GM13976 (cell line): Measurements from ENCODE around the gene CRADD.

ENCODE experiments used
- DNase-seq: peaks from one replicate; pipeline ENCODE4 v3.0.0; 2012; ENCODE audit warnings: low spot score
- in situ Hi-C: fragments of 300-500 bp; cut with MboI; formaldehyde crosslinking; loops from one replicate; pipeline ENCODE4 v1.12.0; 2022; ENCODE audit warnings: low sequenced_read_pairs, mixed read lengths, inconsistent platforms; ENCODE audit not compliant: unreplicated experiment
- TF ChIP-seq, protein P1 (sequence below): IDR thresholded peaks from 2 replicates; pipeline ENCODE4 v1.5.1; 2012; ENCODE audit warnings: borderline replicate concordance, mild to moderate bottlenecking; ENCODE audit not compliant: insufficient read depth; ENCODE audit errors: extremely low read depth, missing control alignments, control extremely low read depth

CRADD gene

DNA sequence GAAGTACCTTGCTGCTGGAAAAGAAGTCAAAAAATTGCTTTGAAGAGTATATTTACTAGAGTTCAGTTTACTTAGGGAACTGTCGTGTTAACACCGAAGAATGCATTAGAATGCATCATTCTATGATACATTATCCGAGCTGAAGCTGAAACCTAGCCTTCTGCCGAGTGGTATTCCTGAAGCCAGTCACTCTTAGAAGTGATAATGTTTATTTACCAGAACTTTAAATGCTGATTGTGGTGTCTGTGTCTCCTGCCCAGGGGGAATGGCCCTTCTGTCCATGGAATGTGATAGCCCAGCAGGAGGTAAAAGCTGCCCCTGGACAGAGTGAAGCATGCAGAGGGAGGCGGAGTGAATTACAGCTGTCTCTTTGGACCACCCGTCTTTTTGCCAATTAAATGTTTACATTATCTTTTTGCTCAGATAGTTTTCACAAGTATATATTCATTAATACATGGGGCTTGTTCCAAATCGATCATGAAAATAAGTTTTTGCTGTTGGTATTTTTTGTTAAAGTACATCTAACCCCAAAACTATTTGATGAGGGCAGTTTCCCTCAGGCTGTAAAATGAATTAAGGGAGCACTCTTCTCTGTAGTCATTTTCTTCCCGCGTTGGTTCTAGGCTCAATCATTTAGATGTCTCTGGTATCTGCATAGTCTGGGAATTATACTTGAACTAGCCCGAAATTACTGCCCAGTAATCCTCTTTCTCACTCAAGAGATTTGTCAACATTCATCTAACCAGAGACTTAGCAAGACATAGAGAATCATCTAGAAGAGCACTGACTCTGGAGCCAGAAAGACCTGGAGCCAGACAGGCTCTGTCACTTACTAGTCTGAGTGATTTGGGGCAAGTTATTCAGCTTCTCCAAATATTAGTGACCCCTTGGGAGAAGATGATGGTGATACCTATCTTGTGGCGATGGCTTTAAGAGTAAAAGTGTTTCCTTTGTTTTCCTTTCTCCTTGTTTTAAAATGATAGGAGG is 147.6 kb downstream of the CRADD start:
- TF ChIP-seq, protein P1, sequence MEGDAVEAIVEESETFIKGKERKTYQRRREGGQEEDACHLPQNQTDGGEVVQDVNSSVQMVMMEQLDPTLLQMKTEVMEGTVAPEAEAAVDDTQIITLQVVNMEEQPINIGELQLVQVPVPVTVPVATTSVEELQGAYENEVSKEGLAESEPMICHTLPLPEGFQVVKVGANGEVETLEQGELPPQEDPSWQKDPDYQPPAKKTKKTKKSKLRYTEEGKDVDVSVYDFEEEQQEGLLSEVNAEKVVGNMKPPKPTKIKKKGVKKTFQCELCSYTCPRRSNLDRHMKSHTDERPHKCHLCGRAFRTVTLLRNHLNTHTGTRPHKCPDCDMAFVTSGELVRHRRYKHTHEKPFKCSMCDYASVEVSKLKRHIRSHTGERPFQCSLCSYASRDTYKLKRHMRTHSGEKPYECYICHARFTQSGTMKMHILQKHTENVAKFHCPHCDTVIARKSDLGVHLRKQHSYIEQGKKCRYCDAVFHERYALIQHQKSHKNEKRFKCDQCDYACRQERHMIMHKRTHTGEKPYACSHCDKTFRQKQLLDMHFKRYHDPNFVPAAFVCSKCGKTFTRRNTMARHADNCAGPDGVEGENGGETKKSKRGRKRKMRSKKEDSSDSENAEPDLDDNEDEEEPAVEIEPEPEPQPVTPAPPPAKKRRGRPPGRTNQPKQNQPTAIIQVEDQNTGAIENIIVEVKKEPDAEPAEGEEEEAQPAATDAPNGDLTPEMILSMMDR, result no peak
- in situ Hi-C loops, result no loop called here
- DNase-seq, result no peak

DNA sequence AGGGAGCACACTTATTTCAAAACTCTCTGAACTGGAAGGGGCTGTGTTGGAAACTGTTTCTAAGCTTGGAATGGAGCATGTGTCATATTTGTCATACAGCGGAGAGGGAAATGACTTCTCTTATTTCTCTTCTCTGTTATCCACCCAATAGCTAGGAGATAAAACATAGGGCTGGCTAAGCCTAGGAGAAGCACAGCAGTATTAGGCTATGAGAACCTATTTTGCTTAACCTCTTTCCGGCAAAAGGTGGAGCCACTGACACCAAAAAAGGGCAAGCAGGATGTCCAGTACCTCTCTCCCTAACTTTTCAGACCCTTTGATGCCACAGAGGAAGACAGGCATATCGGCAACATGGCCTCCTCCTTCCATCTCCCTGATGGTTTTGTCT is 148.3 kb downstream of the CRADD start:
- DNase-seq, result no peak
- TF ChIP-seq, protein P1, result no peak
- in situ Hi-C loops, result no loop called here

GRCh38 chr12:93825931-93826555 is 148.9 kb downstream of the CRADD start:
- no peak for DNase-seq
- TF ChIP-seq, protein P1, result no peak
- in situ Hi-C loops, result no loop called here

GRCh38 chr12:93827179-93827578 is 150.0 kb downstream of the CRADD start:
- in situ Hi-C loops, result no loop called here
- DNase-seq, result no peak
- TF ChIP-seq, protein P1, result no peak

DNA sequence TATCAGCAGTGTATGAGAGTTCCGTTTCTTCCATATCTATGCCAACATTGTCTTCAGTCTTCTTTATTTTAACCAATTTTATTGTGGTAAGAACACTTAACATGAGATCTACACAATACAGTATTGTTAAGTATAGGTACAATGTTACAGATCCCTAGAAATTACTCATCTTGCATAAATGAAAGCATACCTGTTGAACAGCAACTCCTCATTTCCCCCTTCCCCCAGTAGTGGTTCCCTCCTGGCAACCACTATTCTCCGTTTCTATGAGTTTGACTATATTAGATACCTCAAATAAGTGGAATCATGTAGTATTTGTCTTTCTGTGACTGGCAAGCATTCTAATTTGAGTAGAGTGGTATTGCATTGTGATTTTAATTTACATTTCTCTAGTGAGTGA is 150.5 kb downstream of the CRADD start:
- no peak for DNase-seq

DNA sequence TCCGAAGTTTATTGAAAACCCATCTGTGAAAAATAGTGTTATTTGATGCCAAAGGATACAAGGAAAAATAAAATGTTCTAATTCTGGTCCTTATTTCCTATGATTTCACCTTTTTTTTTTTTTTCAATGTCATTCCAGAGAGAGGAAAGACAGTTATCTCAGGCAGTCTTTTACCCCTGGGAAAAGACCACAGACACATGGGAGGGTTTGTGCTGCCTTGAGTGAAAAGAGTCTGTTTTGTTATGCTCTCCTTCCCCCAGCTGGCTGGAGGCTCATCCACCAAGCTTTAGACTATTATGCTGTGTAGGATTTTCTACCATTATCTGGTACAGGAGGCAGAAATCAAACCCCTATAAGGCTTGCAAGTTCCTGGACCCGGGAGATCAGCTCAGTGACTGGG is 151.8 kb downstream of the CRADD start:
- DNase-seq, result no peak
- TF ChIP-seq, protein P1, result no peak
- in situ Hi-C loops, result no loop called here

More for the DNA sequence above, 150.5 kb downstream of the CRADD start:
- TF ChIP-seq, protein P1, result no peak
- in situ Hi-C loops, result no loop called here
